ENCODE results near the gene PLEKHO1.

DNA sequence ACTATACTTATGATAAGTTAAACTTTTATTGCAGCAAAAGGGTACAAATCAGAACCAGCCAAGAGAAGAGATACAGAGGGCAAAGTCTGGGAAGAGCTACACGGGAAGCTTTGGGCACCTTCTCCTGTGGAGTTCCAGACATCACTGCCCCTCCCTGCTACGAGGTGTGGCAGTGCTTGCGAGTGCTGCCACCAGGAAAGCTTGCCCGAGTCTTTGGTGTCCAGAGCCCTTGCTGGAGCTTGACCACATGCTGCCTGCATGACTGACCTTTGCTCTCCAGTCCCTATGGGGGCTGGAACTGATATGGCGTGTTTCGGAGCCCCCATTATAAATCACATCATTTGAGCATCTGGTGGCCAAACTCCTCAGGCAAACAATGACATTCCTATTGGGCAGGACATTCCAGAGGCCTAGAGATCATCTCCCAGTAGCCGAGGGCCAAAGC, 23.4 kb downstream of the PLEKHO1 start:
- no peak for TF ChIP-seq MYC (IDR thresholded peaks at IDR 0.05; ENCODE audit: low read depth, low read length)
- TF ChIP-seq, protein P1, sequence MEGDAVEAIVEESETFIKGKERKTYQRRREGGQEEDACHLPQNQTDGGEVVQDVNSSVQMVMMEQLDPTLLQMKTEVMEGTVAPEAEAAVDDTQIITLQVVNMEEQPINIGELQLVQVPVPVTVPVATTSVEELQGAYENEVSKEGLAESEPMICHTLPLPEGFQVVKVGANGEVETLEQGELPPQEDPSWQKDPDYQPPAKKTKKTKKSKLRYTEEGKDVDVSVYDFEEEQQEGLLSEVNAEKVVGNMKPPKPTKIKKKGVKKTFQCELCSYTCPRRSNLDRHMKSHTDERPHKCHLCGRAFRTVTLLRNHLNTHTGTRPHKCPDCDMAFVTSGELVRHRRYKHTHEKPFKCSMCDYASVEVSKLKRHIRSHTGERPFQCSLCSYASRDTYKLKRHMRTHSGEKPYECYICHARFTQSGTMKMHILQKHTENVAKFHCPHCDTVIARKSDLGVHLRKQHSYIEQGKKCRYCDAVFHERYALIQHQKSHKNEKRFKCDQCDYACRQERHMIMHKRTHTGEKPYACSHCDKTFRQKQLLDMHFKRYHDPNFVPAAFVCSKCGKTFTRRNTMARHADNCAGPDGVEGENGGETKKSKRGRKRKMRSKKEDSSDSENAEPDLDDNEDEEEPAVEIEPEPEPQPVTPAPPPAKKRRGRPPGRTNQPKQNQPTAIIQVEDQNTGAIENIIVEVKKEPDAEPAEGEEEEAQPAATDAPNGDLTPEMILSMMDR (IDR thresholded peaks at IDR 0.05; ENCODE audit: low read depth, low read length) = no peak
